Camera-type eye (tissue), 1 donor: ENCODE measurements around the gene MR1. TPM values are rescaled to one million over a fixed set of nuclear protein-coding genes. Genes with fewer than 3 reads are reported as not detected.

Source experiments
- total RNA-seq: library from RNA; depleted of rRNA; stranded (reverse); fragments of >200 nt; gene quantifications from one replicate; pipeline ENCODE4 v1.2.3, GENCODE V29; 2014

MR1 gene
- 6.2 TPM for total RNA-seq

DNA sequence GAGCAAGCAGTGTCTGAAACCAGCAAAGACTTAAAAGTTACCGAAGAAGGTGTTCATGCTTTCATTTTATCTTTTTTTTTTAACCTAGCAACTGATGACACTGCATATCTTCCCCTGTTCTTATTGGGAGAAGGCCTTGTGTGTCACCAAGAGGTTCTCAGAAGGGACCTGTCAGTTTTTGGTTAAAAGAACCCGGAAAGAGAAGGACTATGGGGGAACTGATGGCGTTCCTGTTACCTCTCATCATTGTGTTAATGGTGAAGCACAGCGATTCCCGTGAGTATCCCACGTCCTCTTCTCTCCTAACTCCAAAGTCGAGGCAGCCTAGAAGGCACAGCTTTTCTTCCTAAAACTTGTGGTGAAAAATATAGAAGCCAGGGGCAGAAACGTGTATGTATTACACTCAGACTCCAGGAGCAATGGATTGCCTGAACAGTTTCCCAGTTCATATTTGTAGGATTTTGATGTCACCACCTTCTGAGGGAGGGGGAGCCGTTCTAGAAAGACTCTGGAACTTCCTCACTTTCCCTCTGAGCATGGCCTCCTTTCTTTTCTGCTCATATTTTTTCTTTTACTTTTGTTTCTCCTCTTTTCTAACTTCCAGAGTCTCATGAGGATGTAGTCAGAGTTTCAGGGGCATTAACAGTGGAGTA lies at the start of gene MR1:
TSS of gene MR1 (plus strand) at position 185 of the 653 bp plus-strand sequence. CDS start at position 210, 25 bp downstream.

GRCh38 chr1:181088079-181089016 lies 54.6 kb downstream of the MR1 start, which contains the start of gene IER5:
Gene IER5 (plus strand): TSS chr1:181088700. CDS start chr1:181088903, 203 bp downstream.

Other genes starting within 250 kb of the MR1 start
- 52.6 TPM for gene KIAA1614, start 121.1 kb upstream of the MR1 start, total RNA-seq
- gene STX6, start 11.1 kb upstream of the MR1 start, total RNA-seq: 50.9 TPM
- gene IER5, start 54.7 kb downstream of the MR1 start, total RNA-seq: 15.1 TPM